HG03025 (cell line): Measurements from ENCODE around the gene MAML2.

Source experiments
- ATAC-seq: cut with Tn5 transposase; IDR thresholded peaks from one replicate; pipeline ENCODE4 v1.9.1; 2021; ENCODE audit warnings: mild to moderate bottlenecking, moderate library complexity; ENCODE audit not compliant: unreplicated experiment, low FRiP score

Gene MAML2

GRCh38 chr11:96218901-96219300 is 124.1 kb downstream of the MAML2 start:
- ATAC-seq, result no peak

GRCh38 chr11:96218006-96218405 is 125.0 kb downstream of the MAML2 start:
- no peak for ATAC-seq

- no peak for ATAC-seq
Measured at GRCh38 chr11:96217206-96217605, 125.8 kb downstream of the MAML2 start.

- ATAC-seq, result no peak
Measured at GRCh38 chr11:96215826-96216225, 127.2 kb downstream of the MAML2 start.

- ATAC-seq, result peak; percentile 77
Measured at GRCh38 chr11:96215110-96215782, 127.7 kb downstream of the MAML2 start.

- no peak for ATAC-seq
Measured at GRCh38 chr11:96214777-96215109, 128.3 kb downstream of the MAML2 start.

- ATAC-seq, result no peak
Measured at GRCh38 chr11:96213500-96213899, 129.5 kb downstream of the MAML2 start.

- ATAC-seq, result no peak
Measured at GRCh38 chr11:96211436-96211835, 131.6 kb downstream of the MAML2 start.

GRCh38 chr11:96207459-96208449 is 135.2 kb downstream of the MAML2 start:
- no peak for ATAC-seq

GRCh38 chr11:96206955-96207354 is 136.0 kb downstream of the MAML2 start:
- ATAC-seq, result no peak

GRCh38 chr11:96205460-96205809 is 137.6 kb downstream of the MAML2 start:
- ATAC-seq, result no peak

- no peak for ATAC-seq
Measured at GRCh38 chr11:96204721-96205459, 138.1 kb downstream of the MAML2 start.

- no peak for ATAC-seq
Measured at GRCh38 chr11:96204366-96204659, 138.7 kb downstream of the MAML2 start.

- ATAC-seq, result no peak
Measured at GRCh38 chr11:96203567-96204365, 139.2 kb downstream of the MAML2 start.

- ATAC-seq, result no peak
Measured at GRCh38 chr11:96200243-96200642, 142.8 kb downstream of the MAML2 start.

- no peak for ATAC-seq
Measured at GRCh38 chr11:96199563-96200025, 143.4 kb downstream of the MAML2 start.

- ATAC-seq, result peak; percentile 79
Measured at GRCh38 chr11:96197801-96198701, 144.9 kb downstream of the MAML2 start.

- no peak for ATAC-seq
Measured at GRCh38 chr11:96197103-96197502, 145.9 kb downstream of the MAML2 start.

GRCh38 chr11:96196181-96196662 is 146.8 kb downstream of the MAML2 start:
- no peak for ATAC-seq
